ENCODE results near the gene MYO1E.
A peak's percentile ranks its signal among the peaks of the same experiment; 100 is the strongest.
"Not testable (repeated sequence)": the region's sequence is repeated elsewhere in the genome, so short reads cannot be mapped to it uniquely, and the experiment has no call there.

Gene MYO1E

GRCh38 chr15:59125683-59126082 lies 247.0 kb downstream of the MYO1E start:
- not testable (repeated sequence) for DNase-seq

- no peak for DNase-seq
Observed at GRCh38 chr15:59124261-59124660, 248.4 kb downstream of the MYO1E start.

- DNase-seq: no peak
Observed at GRCh38 chr15:59120937-59121336, 251.7 kb downstream of the MYO1E start.

- DNase-seq: no peak
Observed at GRCh38 chr15:59119625-59120024, 253.0 kb downstream of the MYO1E start.

- DNase-seq: no peak
Observed at GRCh38 chr15:59116771-59117170, 255.9 kb downstream of the MYO1E start.

- no peak for DNase-seq
Observed at GRCh38 chr15:59116141-59116540, 256.5 kb downstream of the MYO1E start.

GRCh38 chr15:59115047-59115446 lies 257.6 kb downstream of the MYO1E start:
- no peak for DNase-seq

GRCh38 chr15:59111251-59111650 lies 261.4 kb downstream of the MYO1E start:
- no peak for DNase-seq

- DNase-seq: no peak
Observed at GRCh38 chr15:59105854-59106253, 266.8 kb downstream of the MYO1E start.

GRCh38 chr15:59104912-59105732 lies 267.5 kb downstream of the MYO1E start, which contains the start of gene CCNB2:
Gene CCNB2 (plus strand): TSS chr15:59105146. CDS start chr15:59105269, 123 bp downstream.
- peak; percentile 97 to 98 for DNase-seq

GRCh38 chr15:59104602-59104911 lies 268.1 kb downstream of the MYO1E start:
- DNase-seq: no peak

- DNase-seq: no peak
Observed at GRCh38 chr15:59099162-59099685, 273.4 kb downstream of the MYO1E start.

- no peak for DNase-seq
Observed at GRCh38 chr15:59096429-59096828, 276.2 kb downstream of the MYO1E start.

- DNase-seq: no peak
Observed at GRCh38 chr15:59094077-59094476, 278.6 kb downstream of the MYO1E start.

- no peak for DNase-seq
Observed at GRCh38 chr15:59087731-59088130, 284.9 kb downstream of the MYO1E start.
